ENCODE measurements around the gene SIRT6.
"Not testable (repeated sequence)": the region's sequence is repeated elsewhere in the genome, so short reads cannot be mapped to it uniquely, and the experiment has no call there.

SIRT6 gene

GRCh38 chr19:4138445-4138844, 43.9 kb downstream of the SIRT6 start:
- no peak for DNase-seq (ENCODE audit: extremely low read depth in 1 of 2, low read depth in 1 of 2)

- no peak for DNase-seq (ENCODE audit: extremely low read depth in 1 of 2, low read depth in 1 of 2)
Measured at GRCh38 chr19:4136680-4137088, 45.7 kb downstream of the SIRT6 start.

GRCh38 chr19:4135386-4135785, 47.0 kb downstream of the SIRT6 start:
- DNase-seq (ENCODE audit: extremely low read depth in 1 of 2, low read depth in 1 of 2) = not testable (repeated sequence)

- no peak for DNase-seq (ENCODE audit: extremely low read depth in 1 of 2, low read depth in 1 of 2)
Measured at GRCh38 chr19:4134351-4134750, 48.0 kb downstream of the SIRT6 start.

- no peak for DNase-seq (ENCODE audit: extremely low read depth in 1 of 2, low read depth in 1 of 2)
Measured at GRCh38 chr19:4130744-4131438, 51.5 kb downstream of the SIRT6 start.

GRCh38 chr19:4129050-4129449, 53.3 kb downstream of the SIRT6 start:
- DNase-seq (ENCODE audit: extremely low read depth in 1 of 2, low read depth in 1 of 2) = not testable (repeated sequence)

- not testable (repeated sequence) for DNase-seq (ENCODE audit: extremely low read depth in 1 of 2, low read depth in 1 of 2)
Measured at GRCh38 chr19:4127322-4127721, 55.0 kb downstream of the SIRT6 start.

- DNase-seq (ENCODE audit: extremely low read depth in 1 of 2, low read depth in 1 of 2) = no peak
Measured at GRCh38 chr19:4124638-4125037, 57.7 kb downstream of the SIRT6 start.

Data from stimulated activated CD8-positive, alpha-beta memory T cell treated with anti-CD3 and anti-CD28 coated beads, Interleukin-7, amount 100 ng/mL, for 48 hours (primary cell).